Measurements from ENCODE around the gene NAV1.

DNA sequence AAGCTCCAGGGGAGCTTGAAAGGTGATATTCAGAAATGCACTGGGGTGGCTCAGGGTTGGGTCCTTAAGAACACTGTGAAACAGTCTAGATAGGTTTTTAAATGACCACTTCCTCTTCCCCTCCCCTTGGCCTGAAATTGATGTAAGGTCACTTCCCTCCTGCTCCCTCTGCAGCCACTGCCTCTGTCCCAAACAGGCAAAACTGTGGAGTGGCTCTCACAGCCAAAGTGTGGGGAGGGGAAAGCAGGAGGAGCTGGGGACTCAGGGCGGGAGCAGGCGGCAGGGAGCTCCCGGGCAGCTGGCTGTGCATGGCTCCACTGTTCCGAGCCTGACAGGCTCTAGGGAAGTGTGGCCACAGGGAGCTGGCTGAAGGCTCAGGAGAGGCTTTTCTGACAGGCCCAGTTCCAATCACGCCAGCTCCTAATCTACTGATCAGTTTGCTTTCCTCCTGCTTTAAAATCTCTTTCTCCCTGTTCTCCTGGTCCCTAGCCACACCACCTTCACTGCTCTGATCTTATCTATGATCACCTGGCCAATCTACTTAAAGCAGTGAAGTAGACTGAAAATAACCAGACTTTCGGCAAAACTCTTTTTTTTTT lies 26.9 kb upstream of the NAV1 start:
- TF ChIP-seq, protein P1, sequence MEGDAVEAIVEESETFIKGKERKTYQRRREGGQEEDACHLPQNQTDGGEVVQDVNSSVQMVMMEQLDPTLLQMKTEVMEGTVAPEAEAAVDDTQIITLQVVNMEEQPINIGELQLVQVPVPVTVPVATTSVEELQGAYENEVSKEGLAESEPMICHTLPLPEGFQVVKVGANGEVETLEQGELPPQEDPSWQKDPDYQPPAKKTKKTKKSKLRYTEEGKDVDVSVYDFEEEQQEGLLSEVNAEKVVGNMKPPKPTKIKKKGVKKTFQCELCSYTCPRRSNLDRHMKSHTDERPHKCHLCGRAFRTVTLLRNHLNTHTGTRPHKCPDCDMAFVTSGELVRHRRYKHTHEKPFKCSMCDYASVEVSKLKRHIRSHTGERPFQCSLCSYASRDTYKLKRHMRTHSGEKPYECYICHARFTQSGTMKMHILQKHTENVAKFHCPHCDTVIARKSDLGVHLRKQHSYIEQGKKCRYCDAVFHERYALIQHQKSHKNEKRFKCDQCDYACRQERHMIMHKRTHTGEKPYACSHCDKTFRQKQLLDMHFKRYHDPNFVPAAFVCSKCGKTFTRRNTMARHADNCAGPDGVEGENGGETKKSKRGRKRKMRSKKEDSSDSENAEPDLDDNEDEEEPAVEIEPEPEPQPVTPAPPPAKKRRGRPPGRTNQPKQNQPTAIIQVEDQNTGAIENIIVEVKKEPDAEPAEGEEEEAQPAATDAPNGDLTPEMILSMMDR (IDR thresholded peaks at IDR 0.05; ENCODE audit: extremely low read depth in 1 of 2, insufficient read depth in 1 of 2, low read depth in 1 of 2, low read length in 2 of 2), result no peak
- TF ChIP-seq MYC (IDR thresholded peaks at IDR 0.05; ENCODE audit: low read depth, low read length), result no peak
- TF ChIP-seq POLR2A (IDR thresholded peaks at IDR 0.05; ENCODE audit: low read depth, low read length), result no peak
- TF ChIP-seq POLR2AphosphoS5 (IDR thresholded peaks at IDR 0.05; ENCODE audit: insufficient read depth, low read depth, low read length), result no peak
- TF ChIP-seq, protein P2, sequence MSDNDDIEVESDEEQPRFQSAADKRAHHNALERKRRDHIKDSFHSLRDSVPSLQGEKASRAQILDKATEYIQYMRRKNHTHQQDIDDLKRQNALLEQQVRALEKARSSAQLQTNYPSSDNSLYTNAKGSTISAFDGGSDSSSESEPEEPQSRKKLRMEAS (IDR thresholded peaks at IDR 0.05; ENCODE audit: insufficient read depth, insufficient read length), result no peak
- no peak for TF ChIP-seq EZH2 (IDR thresholded peaks at IDR 0.05; ENCODE audit: borderline replicate concordance, low read depth, low read length, severe bottlenecking)
